ENCODE measurements around the gene CRYBG1. TPM values are rescaled to one million over a fixed set of nuclear protein-coding genes. Genes with fewer than 3 reads are reported as not detected.

Gene CRYBG1
- total and polyA plus RNA-seq, 10 of the 15 experiments (the other 5 are each of a cell fraction or from before 2014, with no cell fraction given): 6.5 to 57.0 (median 25.2) TPM

DNA sequence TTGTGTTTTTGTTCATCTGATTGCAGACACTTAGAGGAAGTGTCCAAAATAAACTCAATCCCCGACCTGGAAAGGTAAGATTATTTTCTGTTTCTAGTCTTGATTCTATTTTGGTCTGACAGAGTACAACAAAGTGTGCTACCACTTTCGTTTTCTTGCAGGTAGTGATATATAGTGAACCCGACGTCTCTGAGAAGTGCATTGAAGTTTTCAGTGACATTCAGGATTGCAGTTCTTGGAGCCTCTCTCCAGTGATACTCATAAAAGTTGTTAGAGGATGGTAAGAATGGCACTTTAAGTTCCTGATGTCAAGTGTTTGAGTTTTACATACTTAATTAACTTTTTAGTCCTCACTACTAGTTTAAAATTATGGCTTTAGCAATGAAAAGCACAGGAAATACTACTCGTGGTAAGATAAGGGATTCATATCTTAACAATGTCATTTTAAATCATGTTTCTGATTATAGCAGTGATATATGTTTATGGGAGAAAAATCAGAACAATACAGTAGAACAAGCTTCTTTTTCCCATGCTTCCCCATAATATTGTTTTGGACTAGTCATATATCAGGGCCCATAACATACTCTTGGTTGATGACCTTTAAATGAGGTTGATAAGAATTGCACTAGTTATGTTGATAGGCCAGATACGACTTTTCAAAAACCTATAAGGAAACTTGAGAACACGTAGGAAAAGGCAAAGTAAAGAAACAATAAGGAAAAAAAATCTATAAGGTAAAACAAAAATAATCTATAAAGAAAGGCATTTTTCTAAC is 164.8 kb downstream of the CRYBG1 start (continued):
- TF ChIP-seq RELB (IDR thresholded peaks at IDR 0.05; ENCODE audit: low read depth) (peak; percentile 47; the same call in 1 of the 2 replicates), ELK1 (IDR thresholded peaks at IDR 0.05; ENCODE audit: low read depth, low read length) (no peak), HSF1 (IDR thresholded peaks at IDR 0.05; ENCODE audit: low read depth, low read length) (no peak), ATF7 (IDR thresholded peaks at IDR 0.05; ENCODE audit: low read depth) (peak; percentile 37), RCOR1 (conservative IDR thresholded peaks at IDR 0.05; ENCODE audit: low read depth, low read length) (no peak), NR2C1 (IDR thresholded peaks at IDR 0.05) (no peak), E2F4 (IDR thresholded peaks at IDR 0.05; ENCODE audit: low read depth, low read length) (no peak), SPI1 (IDR thresholded peaks at IDR 0.05; ENCODE audit: borderline replicate concordance, insufficient read depth, low read depth, low read length) (peak; percentile 23; the same call in 1 of the 2 replicates), CREB1 (IDR thresholded peaks at IDR 0.05; ENCODE audit: low read depth) (no peak), PBX3 (IDR thresholded peaks at IDR 0.05; ENCODE audit: insufficient replicate concordance, low read depth, low read length) (no peak), NFYA (IDR thresholded peaks at IDR 0.05; ENCODE audit: borderline replicate concordance, low read depth, low read length) (no peak), POU2F2 (IDR thresholded peaks at IDR 0.05; ENCODE audit: borderline replicate concordance, low read depth, low read length) (no peak), GABPA (IDR thresholded peaks at IDR 0.05; ENCODE audit: low read depth) (0 out of 2 replicates have a peak, but pooled peaks have one; percentile 15), ZNF217 (IDR thresholded peaks at IDR 0.05) (no peak), ZSCAN29 (IDR thresholded peaks at IDR 0.05) (no peak), MEF2B (IDR thresholded peaks at IDR 0.05; ENCODE audit: partially characterized antibody, poor library complexity, severe bottlenecking) (peak; percentile 84), BMI1 (IDR thresholded peaks at IDR 0.05; ENCODE audit: borderline replicate concordance) (no peak)
